Measurements from ENCODE around the gene ARHGAP33. TPM values are rescaled to one million over a fixed set of nuclear protein-coding genes. Genes with fewer than 3 reads are reported as not detected.

Gene ARHGAP33
- total and polyA plus RNA-seq, 4 donors, result 3.1 to 16.6 (median 12.2) TPM

DNA sequence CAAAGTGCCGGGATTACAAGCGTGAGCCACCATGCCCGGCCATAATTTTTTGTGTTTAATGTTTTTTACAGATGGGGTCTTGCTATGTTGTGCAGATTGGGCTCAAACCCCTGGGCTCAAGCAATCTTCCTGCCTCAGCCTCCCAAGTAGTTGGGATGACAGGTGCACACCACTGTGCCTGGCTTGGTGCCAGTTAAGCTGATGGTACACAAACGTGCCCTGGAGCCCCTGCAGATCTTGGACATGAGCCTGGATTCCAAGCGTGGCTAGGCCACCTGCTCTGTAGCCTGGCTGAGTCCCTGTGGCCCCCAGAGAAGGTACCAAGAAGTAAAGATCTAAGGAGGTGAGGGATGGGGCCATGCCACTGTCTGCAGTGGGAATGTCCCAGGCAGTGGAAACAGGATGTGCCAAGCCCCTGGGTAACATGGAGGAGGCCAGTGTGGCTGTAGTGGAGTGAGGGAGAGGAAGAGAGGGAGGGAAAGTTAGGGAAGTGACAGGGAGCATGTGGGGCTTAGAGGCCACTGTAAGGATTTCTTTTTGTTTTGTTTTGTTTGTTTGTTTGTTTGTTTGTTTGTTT, 30.2 kb downstream of the ARHGAP33 start:
- TF ChIP-seq CTCF (IDR thresholded peaks at IDR 0.05; ENCODE audit: control extremely low read depth, extremely low read depth), result no peak
- Histone ChIP-seq H3K9me3 (ENCODE audit: control insufficient read depth in 4 of 4, insufficient read depth in 3 of 4, low read length in 3 of 4) (peaks cover 0 to 6% (median 0%) of the 10 kb centered on the region in 4 donors), H3K27ac (ENCODE audit: low read depth in 1 of 2, low read length in 1 of 2) (no peak overlapping the region), H3K27me3 (ENCODE audit: control insufficient read depth in 3 of 3, insufficient read depth in 3 of 3, low read length in 2 of 3) (no peaks in the 10 kb centered on the region), H3K4me1 (ENCODE audit: control insufficient read depth in 5 of 5, insufficient read depth in 5 of 5, low read length in 5 of 5) (no peaks in the 10 kb centered on the region), H3K36me3 (ENCODE audit: control insufficient read depth in 4 of 4, insufficient read depth in 4 of 4, low read length in 4 of 4) (no peaks in the 10 kb centered on the region), H3K9ac (ENCODE audit: insufficient read depth in 1 of 2, low read length in 2 of 2) (no peak overlapping the region), H3K4me3 (no peak overlapping the region)
- ATAC-seq (ENCODE audit: insufficient read depth, low FRiP score), result no peak
- 66 to 74% methylated on average over 5 of the region's 5 CpGs for WGBS, 2 donors
- DNase-seq, result no peak

GRCh38 chr19:35806597-35806996, 31.2 kb downstream of the ARHGAP33 start:
- ATAC-seq (ENCODE audit: insufficient read depth, low FRiP score) (no peak), DNase-seq (no peak)
- no peak overlapping the region for H3K4me3 ChIP-seq
- H3K27ac ChIP-seq (ENCODE audit: low read depth in 1 of 2, low read length in 1 of 2), result no peak overlapping the region
- H3K27me3 ChIP-seq (ENCODE audit: control insufficient read depth in 3 of 3, insufficient read depth in 3 of 3, low read length in 2 of 3), result peaks cover 0 to 4% (median 0%) of the 10 kb centered on the region in 3 donors
- H3K36me3 ChIP-seq (ENCODE audit: control insufficient read depth in 4 of 4, insufficient read depth in 4 of 4, low read length in 4 of 4), result no peaks in the 10 kb centered on the region
- WGBS, 2 donors, result 82 to 93% methylated on average over 18 of the region's 18 CpGs
- no peaks in the 10 kb centered on the region for H3K4me1 ChIP-seq (ENCODE audit: control insufficient read depth in 5 of 5, insufficient read depth in 5 of 5, low read length in 5 of 5)
- H3K9ac ChIP-seq (ENCODE audit: insufficient read depth in 1 of 2, low read length in 2 of 2), result no peak overlapping the region
- no peak for TF ChIP-seq CTCF (IDR thresholded peaks at IDR 0.05; ENCODE audit: control extremely low read depth, extremely low read depth)
- peaks cover 0 to 6% (median 0%) of the 10 kb centered on the region in 4 donors for H3K9me3 ChIP-seq (ENCODE audit: control insufficient read depth in 4 of 4, insufficient read depth in 3 of 4, low read length in 3 of 4)

GRCh38 chr19:35807633-35808032, 32.3 kb downstream of the ARHGAP33 start:
- DNase-seq (no peak), ATAC-seq (ENCODE audit: insufficient read depth, low FRiP score) (no peak)
- no peak overlapping the region for H3K4me3 ChIP-seq
- H3K9ac ChIP-seq (ENCODE audit: insufficient read depth in 1 of 2, low read length in 2 of 2), result no peak overlapping the region
- 90 to 94% methylated on average over 5 of the region's 5 CpGs for WGBS, 2 donors
- TF ChIP-seq CTCF (IDR thresholded peaks at IDR 0.05; ENCODE audit: control extremely low read depth, extremely low read depth), result no peak
- no peak overlapping the region for H3K27ac ChIP-seq (ENCODE audit: low read depth in 1 of 2, low read length in 1 of 2)
- H3K9me3 ChIP-seq (ENCODE audit: control insufficient read depth in 4 of 4, insufficient read depth in 3 of 4, low read length in 3 of 4), result peaks cover 0 to 4% (median 0%) of the 10 kb centered on the region in 4 donors
- no peaks in the 10 kb centered on the region for H3K4me1 ChIP-seq (ENCODE audit: control insufficient read depth in 5 of 5, insufficient read depth in 5 of 5, low read length in 5 of 5)
- H3K36me3 ChIP-seq (ENCODE audit: control insufficient read depth in 4 of 4, insufficient read depth in 4 of 4, low read length in 4 of 4), result no peaks in the 10 kb centered on the region
- peaks cover 0 to 4% (median 0%) of the 10 kb centered on the region in 3 donors for H3K27me3 ChIP-seq (ENCODE audit: control insufficient read depth in 3 of 3, insufficient read depth in 3 of 3, low read length in 2 of 3)

Measured in lung (tissue), 12 donors.